ENCODE measurements around the gene TRIM37.

- TF ChIP-seq CTCF (IDR thresholded peaks at IDR 0.05; ENCODE audit: insufficient read depth, low read depth, low read length) (no peak), EZH2 (IDR thresholded peaks at IDR 0.05; ENCODE audit: insufficient read depth, low read length) (no peak)
These were observed 44.9 kb upstream of the TRIM37 start for GRCh38 chr17:59151591-59151990.

Data from astrocyte (in vitro differentiated cells and primary cell).